ENCODE data around the gene TAS2R13.

DNA sequence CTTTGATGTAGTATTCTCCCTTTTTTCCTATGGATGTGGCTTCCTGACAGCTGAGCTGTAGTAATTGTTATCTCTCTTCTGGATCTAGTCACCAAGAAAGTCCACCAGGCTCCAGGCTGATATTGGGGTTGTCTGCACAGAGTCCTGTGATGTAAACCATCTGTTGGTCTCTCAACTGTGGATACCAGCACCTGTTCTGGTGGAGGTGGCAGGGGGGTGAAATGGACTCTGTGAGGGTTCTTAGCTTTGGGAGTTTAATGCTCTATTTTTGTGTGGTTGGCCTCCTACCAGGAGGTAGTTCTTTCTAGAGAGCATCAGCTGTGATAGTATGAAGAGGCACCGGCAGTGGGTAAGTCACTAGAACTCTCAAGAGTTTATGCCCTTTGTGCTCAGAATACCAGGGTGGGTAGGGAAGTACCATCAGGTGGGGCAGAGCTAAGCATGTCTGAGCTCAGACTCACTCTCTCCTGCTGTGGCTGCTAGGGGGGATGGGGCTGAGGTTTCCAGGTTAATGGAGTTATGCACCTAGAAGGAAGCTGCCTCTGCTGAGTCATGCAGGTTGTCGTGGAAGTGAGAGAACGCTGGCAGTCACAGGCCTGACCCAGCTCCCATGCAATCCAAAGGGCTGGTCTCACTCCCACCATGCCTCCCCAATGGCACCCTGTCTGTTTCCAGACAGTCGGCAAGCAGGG is 32.7 kb upstream of the TAS2R13 start:
- TF ChIP-seq, protein P1, sequence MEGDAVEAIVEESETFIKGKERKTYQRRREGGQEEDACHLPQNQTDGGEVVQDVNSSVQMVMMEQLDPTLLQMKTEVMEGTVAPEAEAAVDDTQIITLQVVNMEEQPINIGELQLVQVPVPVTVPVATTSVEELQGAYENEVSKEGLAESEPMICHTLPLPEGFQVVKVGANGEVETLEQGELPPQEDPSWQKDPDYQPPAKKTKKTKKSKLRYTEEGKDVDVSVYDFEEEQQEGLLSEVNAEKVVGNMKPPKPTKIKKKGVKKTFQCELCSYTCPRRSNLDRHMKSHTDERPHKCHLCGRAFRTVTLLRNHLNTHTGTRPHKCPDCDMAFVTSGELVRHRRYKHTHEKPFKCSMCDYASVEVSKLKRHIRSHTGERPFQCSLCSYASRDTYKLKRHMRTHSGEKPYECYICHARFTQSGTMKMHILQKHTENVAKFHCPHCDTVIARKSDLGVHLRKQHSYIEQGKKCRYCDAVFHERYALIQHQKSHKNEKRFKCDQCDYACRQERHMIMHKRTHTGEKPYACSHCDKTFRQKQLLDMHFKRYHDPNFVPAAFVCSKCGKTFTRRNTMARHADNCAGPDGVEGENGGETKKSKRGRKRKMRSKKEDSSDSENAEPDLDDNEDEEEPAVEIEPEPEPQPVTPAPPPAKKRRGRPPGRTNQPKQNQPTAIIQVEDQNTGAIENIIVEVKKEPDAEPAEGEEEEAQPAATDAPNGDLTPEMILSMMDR (IDR thresholded peaks at IDR 0.05; ENCODE audit: poor library complexity), result no peak
- no peak for TF ChIP-seq EZH2 (IDR thresholded peaks at IDR 0.05; ENCODE audit: borderline replicate concordance)

All from hepatocyte (in vitro differentiated cells).